Measurements from ENCODE around the gene THSD7A.
A peak's percentile ranks its signal among the peaks of the same experiment; 100 is the strongest.

The THSD7A gene

DNA sequence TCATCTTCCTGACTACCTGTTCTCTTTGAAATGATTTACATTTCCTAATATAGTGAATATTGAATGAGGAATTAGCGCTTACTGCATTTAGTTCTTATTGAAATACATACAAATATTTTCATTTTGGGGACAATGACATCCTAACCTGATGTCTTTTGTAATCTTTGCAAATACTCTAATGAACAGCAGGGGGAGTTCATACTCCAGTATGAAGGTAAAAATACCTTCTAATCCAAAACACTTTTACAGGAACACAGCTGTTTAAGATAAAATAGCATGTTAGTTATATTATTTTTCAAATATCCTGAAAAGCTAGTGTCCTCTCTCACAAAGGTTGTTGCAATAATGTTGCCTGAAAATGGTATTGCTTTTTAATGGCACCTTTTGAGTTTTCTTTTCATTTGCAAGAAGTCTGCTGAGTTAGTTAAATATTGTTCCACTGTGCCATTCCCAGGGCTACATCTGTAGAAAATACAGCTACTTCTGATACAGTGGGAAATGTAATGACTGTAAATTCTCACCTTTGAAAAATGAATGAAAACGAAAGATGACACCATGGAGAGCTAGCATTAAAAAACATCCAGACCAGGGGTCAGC is 458.4 kb downstream of the THSD7A start:
- H3K27ac ChIP-seq: no peak overlapping the region
- TF ChIP-seq, protein P1, sequence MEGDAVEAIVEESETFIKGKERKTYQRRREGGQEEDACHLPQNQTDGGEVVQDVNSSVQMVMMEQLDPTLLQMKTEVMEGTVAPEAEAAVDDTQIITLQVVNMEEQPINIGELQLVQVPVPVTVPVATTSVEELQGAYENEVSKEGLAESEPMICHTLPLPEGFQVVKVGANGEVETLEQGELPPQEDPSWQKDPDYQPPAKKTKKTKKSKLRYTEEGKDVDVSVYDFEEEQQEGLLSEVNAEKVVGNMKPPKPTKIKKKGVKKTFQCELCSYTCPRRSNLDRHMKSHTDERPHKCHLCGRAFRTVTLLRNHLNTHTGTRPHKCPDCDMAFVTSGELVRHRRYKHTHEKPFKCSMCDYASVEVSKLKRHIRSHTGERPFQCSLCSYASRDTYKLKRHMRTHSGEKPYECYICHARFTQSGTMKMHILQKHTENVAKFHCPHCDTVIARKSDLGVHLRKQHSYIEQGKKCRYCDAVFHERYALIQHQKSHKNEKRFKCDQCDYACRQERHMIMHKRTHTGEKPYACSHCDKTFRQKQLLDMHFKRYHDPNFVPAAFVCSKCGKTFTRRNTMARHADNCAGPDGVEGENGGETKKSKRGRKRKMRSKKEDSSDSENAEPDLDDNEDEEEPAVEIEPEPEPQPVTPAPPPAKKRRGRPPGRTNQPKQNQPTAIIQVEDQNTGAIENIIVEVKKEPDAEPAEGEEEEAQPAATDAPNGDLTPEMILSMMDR (IDR thresholded peaks at IDR 0.05): peak; percentile 90
- no peak for TF ChIP-seq ZFX (IDR thresholded peaks at IDR 0.05; ENCODE audit: borderline replicate concordance)

DNA sequence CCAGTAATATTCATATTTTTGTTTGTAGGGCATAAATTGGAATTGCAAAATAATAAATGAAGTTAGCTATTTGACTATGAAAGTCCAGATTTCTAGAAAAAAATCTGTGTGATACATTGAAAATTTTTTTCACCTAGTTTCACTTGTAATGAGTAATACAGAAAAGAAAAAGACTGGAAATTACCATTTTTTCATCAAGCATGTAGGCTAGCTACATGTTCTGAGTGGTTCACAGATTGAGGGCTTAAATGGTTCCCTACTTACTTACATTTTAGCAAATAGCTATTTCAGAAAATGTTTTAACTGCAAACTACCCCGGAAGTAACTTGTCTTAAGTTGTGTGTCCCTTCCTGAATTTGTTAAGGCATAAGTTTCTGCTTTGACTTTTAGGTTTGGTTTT is 462.3 kb downstream of the THSD7A start:
- no peak for TF ChIP-seq ZFX (IDR thresholded peaks at IDR 0.05; ENCODE audit: borderline replicate concordance)
- TF ChIP-seq, protein P1 (IDR thresholded peaks at IDR 0.05): no peak
- no peak overlapping the region for H3K27ac ChIP-seq

DNA sequence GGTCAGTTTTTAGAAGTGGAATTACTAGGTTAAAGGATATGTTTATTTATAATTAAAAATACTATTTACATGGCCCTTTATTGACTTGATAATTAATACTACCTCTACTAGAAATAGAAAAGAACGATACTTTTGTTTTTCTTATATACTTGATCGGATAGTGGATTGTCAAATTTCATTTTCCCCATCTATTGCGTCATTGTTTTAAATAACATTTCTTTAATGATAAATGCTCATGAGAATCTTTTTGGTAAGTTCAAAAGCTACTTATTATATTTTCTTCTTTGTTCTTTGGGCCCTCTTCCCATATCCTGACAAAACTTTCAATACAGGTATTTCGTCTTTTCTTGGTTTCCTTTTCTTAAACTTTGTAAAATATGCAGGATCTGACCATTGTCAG is 465.9 kb downstream of the THSD7A start:
- TF ChIP-seq ZFX (IDR thresholded peaks at IDR 0.05; ENCODE audit: borderline replicate concordance): no peak
- TF ChIP-seq, protein P1 (IDR thresholded peaks at IDR 0.05): no peak
- H3K27ac ChIP-seq: no peak overlapping the region

DNA sequence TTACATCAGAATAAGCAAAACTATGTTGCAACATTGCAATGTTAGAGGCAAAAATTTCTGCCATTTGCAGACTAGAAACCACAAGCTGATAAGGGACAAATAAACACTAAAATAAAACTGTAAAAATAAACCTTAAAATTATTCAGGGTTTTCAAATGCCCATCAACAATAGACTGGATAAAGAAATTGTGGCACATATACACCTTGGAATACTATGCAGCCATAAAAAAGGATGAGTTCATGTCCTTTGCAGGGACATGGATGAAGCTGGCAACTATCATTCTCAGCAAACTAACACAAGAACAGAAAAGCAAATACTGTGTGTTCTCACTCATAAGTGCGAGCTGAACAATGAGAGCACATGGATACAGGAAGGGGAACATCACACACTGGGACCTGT is 473.4 kb downstream of the THSD7A start:
- no peak overlapping the region for H3K27ac ChIP-seq
- no peak for TF ChIP-seq ZFX (IDR thresholded peaks at IDR 0.05; ENCODE audit: borderline replicate concordance)
- TF ChIP-seq, protein P1 (IDR thresholded peaks at IDR 0.05): no peak

DNA sequence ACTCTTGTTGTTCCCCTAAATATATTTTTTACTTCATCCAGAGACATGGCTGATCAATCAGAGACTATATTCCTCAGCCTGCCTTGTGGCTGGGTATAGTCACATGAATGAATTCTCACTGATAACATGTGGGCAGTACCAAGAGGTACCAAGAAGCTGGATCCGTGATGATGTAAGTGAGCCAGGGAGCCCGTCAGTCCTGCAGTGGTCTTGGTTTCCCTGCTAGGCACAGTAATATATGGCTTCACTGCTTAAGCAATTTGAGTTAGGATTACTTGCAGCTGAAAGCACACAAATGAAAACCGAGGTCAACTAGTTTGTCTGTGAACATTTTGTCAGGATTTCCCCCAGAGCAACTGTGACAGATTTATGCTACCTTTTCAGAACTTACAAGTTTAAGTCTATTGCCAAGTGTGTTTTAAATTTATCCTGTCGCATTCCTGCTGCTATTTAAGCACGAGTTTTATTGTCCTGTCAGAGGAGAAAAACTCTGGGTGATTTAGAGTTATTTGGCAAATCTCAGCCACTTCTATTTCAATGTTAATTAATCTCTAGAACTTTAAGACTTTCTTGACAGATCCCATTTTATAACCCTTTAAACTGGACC is 476.5 kb downstream of the THSD7A start:
- no peak overlapping the region for H3K27ac ChIP-seq
- TF ChIP-seq, protein P1 (IDR thresholded peaks at IDR 0.05): no peak
- TF ChIP-seq ZFX (IDR thresholded peaks at IDR 0.05; ENCODE audit: borderline replicate concordance): no peak

DNA sequence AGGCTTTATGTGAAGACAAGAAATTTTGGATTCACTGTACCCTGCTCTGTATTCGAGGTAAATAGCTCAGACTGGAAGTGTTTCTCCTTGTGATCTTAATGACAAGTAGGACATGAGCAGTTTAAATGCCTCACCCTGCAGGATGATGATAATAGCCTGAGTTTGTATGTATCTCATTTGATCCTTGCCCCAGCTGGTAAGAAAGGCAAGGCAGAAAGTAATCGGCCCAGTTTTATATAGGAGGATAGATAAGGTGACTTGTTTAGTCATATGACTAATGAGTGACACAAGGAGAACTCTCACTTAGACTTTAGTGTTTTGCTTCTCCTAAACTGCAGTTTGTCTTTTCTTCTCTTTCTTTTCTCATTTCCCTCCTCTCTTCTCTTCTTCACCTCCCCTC is 485.7 kb downstream of the THSD7A start:
- H3K27ac ChIP-seq: no peak overlapping the region
- TF ChIP-seq, protein P1 (IDR thresholded peaks at IDR 0.05): no peak
- no peak for TF ChIP-seq ZFX (IDR thresholded peaks at IDR 0.05; ENCODE audit: borderline replicate concordance)

DNA sequence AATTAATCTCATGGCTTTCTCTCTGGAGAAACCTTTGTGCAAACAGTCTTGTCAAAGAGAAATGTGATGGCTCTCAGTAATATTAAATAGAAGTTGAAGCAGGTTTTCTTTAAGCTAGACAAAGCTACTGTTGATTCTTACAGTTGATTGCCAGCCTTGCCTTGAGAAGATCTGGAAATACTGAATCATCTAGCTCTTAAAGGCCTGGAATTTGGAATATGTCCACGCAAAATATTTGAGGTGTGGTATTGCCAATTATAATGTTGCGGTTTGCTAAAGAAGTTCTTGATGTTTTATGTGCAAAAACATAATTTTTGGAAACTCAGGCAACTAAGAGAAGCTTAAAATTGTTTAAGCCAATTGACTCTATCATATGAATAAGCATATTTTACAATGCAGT is 486.4 kb downstream of the THSD7A start:
- H3K27ac ChIP-seq: no peak overlapping the region
- TF ChIP-seq ZFX (IDR thresholded peaks at IDR 0.05; ENCODE audit: borderline replicate concordance): no peak
- TF ChIP-seq, protein P1 (IDR thresholded peaks at IDR 0.05): no peak

Data from 22Rv1 (cell line).